ENCODE results near the gene NTSR1. TPM values are rescaled to one million over a fixed set of nuclear protein-coding genes. Genes with fewer than 3 reads are reported as not detected.

Gene NTSR1
- total and polyA plus RNA-seq, 2 donors (not counting 1 experiment from before 2014, with no cell fraction given) = not detected

DNA sequence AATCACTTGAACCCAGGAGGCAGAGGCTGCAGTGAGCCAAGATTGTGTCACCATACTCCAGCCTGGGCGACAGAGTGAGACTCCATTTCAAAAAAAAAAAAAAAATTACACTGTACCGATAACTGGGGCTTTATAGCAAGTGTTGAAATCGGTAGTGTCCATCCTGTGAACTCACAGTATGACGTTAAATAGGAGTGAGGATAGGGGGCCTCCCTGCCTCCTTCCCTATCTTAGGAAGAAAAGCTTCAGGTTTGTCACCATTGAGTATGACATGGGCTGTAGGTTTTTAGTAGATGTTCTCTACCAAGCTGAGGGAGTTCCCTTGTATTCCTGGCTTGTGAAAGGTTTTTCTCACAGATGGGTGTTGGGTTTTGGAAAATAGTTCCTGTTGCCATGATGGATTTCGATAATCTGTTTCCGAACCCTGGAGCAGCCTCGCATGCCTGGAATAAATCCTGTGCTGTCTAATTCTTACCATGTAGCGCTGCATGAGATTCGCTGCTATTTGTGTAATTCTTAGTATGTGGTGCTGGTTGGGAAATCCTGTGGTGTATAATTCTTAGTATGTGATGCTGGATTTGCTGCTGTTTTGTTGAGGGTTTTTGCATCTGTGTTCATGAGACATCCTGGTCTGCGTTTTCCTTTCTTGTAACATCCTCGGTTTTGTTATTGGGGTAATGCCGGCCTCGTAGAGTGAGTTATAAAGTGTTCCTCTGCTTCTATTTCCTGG is 23.6 kb downstream of the NTSR1 start:
- ChIA-PET POLR2A (no interaction called here), CTCF (interaction anchor here (0.6 to 1.0 kb wide), 2 partner anchors 9 to 13 kb away, joined by 3 to 4 read pairs; no protein-coding TSS in a partner anchor)
- ATAC-seq (ENCODE audit: low read depth) (no peak), DNase-seq (no peak)
- peaks cover 0 to 16% of the 10 kb centered on the region in 2 donors for H3K4me1 ChIP-seq (ENCODE audit: control insufficient read depth in 2 of 2, insufficient read depth in 2 of 2, low read length in 2 of 2)
- no peaks in the 10 kb centered on the region for H3K79me2 ChIP-seq (ENCODE audit: control insufficient read depth, insufficient read depth, low read length)
- 90% methylated on average over 7 of the region's 13 CpGs for WGBS (ENCODE audit: insufficient coverage)
- no peak overlapping the region for H2AFZ ChIP-seq (ENCODE audit: insufficient read depth, low read depth, low read length, poor library complexity, severe bottlenecking)
- H3K9me3 ChIP-seq (ENCODE audit: control extremely low read depth in 1 of 3, control insufficient read depth in 2 of 3, insufficient read depth in 1 of 3, low read length in 2 of 3) = no peaks in the 10 kb centered on the region
- H3K4me2 ChIP-seq (replicated peaks; ENCODE audit: low read depth, low read length, poor library complexity, severe bottlenecking) = no peak overlapping the region
- H3K27ac ChIP-seq (ENCODE audit: low read length in 2 of 2) = no peak overlapping the region
- H3K36me3 ChIP-seq (replicated peaks in 1 of 2; ENCODE audit: control extremely low read depth in 1 of 2, control insufficient read depth in 1 of 2, extremely low read depth in 1 of 2, insufficient read depth in 2 of 2, low read length in 1 of 2) = no peaks in the 10 kb centered on the region
- no peak overlapping the region for H3K9ac ChIP-seq (ENCODE audit: low read length)
- Mint-ChIP-seq H3K9me3 (ENCODE audit: insufficient read depth) (no peaks in the 10 kb centered on the region), H3K4me3 (no peak overlapping the region), H3K27ac (no peak overlapping the region), H3K4me1 (peaks cover 17% of the 10 kb centered on the region), H3K27me3 (peaks cover 11% of the 10 kb centered on the region)
- intact Hi-C loops (cut with micrococcal nuclease) = no loop called here
- H4K20me1 ChIP-seq (ENCODE audit: control insufficient read depth, insufficient read depth, low read length, poor library complexity, severe bottlenecking) = no peaks in the 10 kb centered on the region
- TF ChIP-seq EZH2 (IDR thresholded peaks at IDR 0.05; ENCODE audit: borderline replicate concordance, insufficient read depth, low read depth, low read length, poor library complexity, severe bottlenecking) (no peak), CTCF (IDR thresholded peaks at IDR 0.05) (no peak)
- no peak overlapping the region for H3K4me3 ChIP-seq (ENCODE audit: control extremely low read depth in 1 of 5, extremely low read depth in 1 of 5, insufficient read depth in 1 of 5, low read depth in 2 of 5, low read length in 4 of 5)
- peaks cover 0 to 4% (median 0%) of the 10 kb centered on the region in 4 experiments for H3K27me3 ChIP-seq (replicated peaks in 1 of 4; ENCODE audit: control extremely low read depth in 1 of 4, control insufficient read depth in 3 of 4, insufficient read depth in 4 of 4, low read length in 3 of 4)

DNA sequence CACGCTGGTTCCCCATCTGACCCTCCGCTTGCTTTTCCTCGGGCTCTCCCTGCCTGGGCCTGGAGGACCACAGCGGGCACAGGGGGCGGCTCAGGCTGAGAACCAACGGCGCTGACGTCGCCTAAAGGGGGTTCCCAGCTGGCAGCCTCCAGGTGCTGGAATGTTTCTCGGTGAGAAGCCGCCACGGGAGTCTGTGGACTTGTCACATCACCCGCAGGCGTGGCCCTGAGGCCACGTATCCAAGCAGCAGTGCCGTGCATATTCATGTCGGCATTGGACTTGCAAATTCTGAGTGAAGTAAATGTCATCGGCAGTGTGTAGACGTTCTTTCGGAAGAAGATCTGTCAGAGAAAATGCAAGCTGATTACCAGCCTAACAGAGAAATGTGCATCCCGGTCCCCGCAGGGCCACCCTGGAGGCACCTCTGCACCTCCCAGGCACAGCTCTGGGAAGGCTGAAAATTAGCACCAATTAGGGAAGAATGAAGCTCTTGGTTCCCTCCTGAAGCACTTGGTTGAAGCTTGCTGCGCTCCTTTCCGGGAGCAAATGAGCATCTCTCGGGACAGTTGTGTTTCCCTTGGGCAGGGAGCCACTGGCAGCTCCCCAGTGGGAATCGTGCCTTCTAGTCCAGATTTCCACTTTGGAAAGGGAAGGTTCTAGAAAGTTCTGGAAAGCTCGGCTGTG is 24.3 kb downstream of the NTSR1 start:
- H3K4me1 Mint-ChIP-seq = peaks cover 17% of the 10 kb centered on the region
- no peaks in the 10 kb centered on the region for H3K9me3 Mint-ChIP-seq (ENCODE audit: insufficient read depth)
- ChIA-PET POLR2A (no interaction called here), CTCF (interaction anchor here (0.6 to 2.0 kb wide), 2 partner anchors 14 to 59 kb away, joined by 3 to 8 read pairs; no protein-coding TSS in a partner anchor)
- Histone ChIP-seq H4K20me1 (ENCODE audit: control insufficient read depth, insufficient read depth, low read length, poor library complexity, severe bottlenecking) (no peaks in the 10 kb centered on the region), H3K27me3 (replicated peaks in 1 of 4; ENCODE audit: control extremely low read depth in 1 of 4, control insufficient read depth in 3 of 4, insufficient read depth in 4 of 4, low read length in 3 of 4) (no peaks in the 10 kb centered on the region), H3K4me3 (ENCODE audit: control extremely low read depth in 1 of 5, extremely low read depth in 1 of 5, insufficient read depth in 1 of 5, low read depth in 2 of 5, low read length in 4 of 5) (no peak overlapping the region), H3K27ac (ENCODE audit: low read length in 2 of 2) (no peak overlapping the region), H3K9me3 (ENCODE audit: control extremely low read depth in 1 of 3, control insufficient read depth in 2 of 3, insufficient read depth in 1 of 3, low read length in 2 of 3) (no peaks in the 10 kb centered on the region), H3K79me2 (ENCODE audit: control insufficient read depth, insufficient read depth, low read length) (no peaks in the 10 kb centered on the region), H3K36me3 (replicated peaks in 1 of 2; ENCODE audit: control extremely low read depth in 1 of 2, control insufficient read depth in 1 of 2, extremely low read depth in 1 of 2, insufficient read depth in 2 of 2, low read length in 1 of 2) (no peaks in the 10 kb centered on the region), H2AFZ (ENCODE audit: insufficient read depth, low read depth, low read length, poor library complexity, severe bottlenecking) (no peak overlapping the region), H3K9ac (ENCODE audit: low read length) (no peak overlapping the region), H3K4me2 (replicated peaks; ENCODE audit: low read depth, low read length, poor library complexity, severe bottlenecking) (no peak overlapping the region), H3K4me1 (ENCODE audit: control insufficient read depth in 2 of 2, insufficient read depth in 2 of 2, low read length in 2 of 2) (peaks cover 0 to 16% of the 10 kb centered on the region in 2 donors)
- no peak for DNase-seq
- 92% methylated on average over 27 of the region's 27 CpGs for WGBS (ENCODE audit: insufficient coverage)
- peaks cover 11% of the 10 kb centered on the region for H3K27me3 Mint-ChIP-seq
- intact Hi-C loops (cut with micrococcal nuclease) = no loop called here
- H3K27ac Mint-ChIP-seq = no peak overlapping the region
- no peak for TF ChIP-seq CTCF (IDR thresholded peaks at IDR 0.05)
- TF ChIP-seq EZH2 (IDR thresholded peaks at IDR 0.05; ENCODE audit: borderline replicate concordance, insufficient read depth, low read depth, low read length, poor library complexity, severe bottlenecking) = no peak
- H3K4me3 Mint-ChIP-seq = no peak overlapping the region
- no peak for ATAC-seq (ENCODE audit: low read depth)

Measured in B cell (primary cell).